Activated naive CD4-positive, alpha-beta T cell treated with anti-CD3 and anti-CD28 coated beads, Interleukin-2, amount 10 ng/mL, durations not matched to agents 7 days and 5 days (primary cell): ENCODE results near the gene PATL1.
"Not testable (repeated sequence)": the region's sequence is repeated elsewhere in the genome, so short reads cannot be mapped to it uniquely, and the experiment has no call there.

ENCODE experiments used
- CTCF ChIA-PET: fragments of 350-600 bp; sonication (Branson Sonifier 250); formaldehyde crosslinking; loops from one replicate; lab custom pipeline; 2021; ENCODE audit warnings: antibody characterized with exemption; lab: Charles Lee
- DNase-seq: peaks from one replicate; pipeline ENCODE4 v3.0.0-alpha.2; 2020
- H3K27ac Mint-ChIP-seq: one replicate; pipeline ENCODE4 v1.8.0; 2021; ENCODE audit warnings: mild to moderate bottlenecking, moderate library complexity, mixed read lengths
- H3K27me3 Mint-ChIP-seq: one replicate; pipeline ENCODE4 v1.8.0; 2021; ENCODE audit warnings: mild to moderate bottlenecking, mixed read lengths
- H3K36me3 Mint-ChIP-seq: one replicate; pipeline ENCODE4 v1.8.0; 2021; ENCODE audit warnings: mixed read lengths
- H3K4me1 Mint-ChIP-seq: one replicate; pipeline ENCODE4 v1.8.0; 2021; ENCODE audit warnings: mixed read lengths
- H3K4me3 Mint-ChIP-seq: one replicate; pipeline ENCODE4 v1.8.0; 2021; ENCODE audit warnings: mild to moderate bottlenecking, moderate library complexity, mixed read lengths
- H3K9me3 Mint-ChIP-seq: one replicate; pipeline ENCODE4 v1.8.0; 2021; ENCODE audit warnings: mixed read lengths

PATL1 gene

GRCh38 chr11:59668950-59669610 lies at the start of gene PATL1:
Gene PATL1 (minus strand): TSS chr11:59669037. CDS start chr11:59668895, 142 bp downstream.
- CTCF ChIA-PET = interaction anchor here (0.7 to 1.4 kb wide), 6 partner anchors 11 to 498 kb away, joined by 3 to 4 read pairs (median 4); partner anchors contain the start of genes DTX4 and STX3
- Mint-ChIP-seq H3K4me1 (peaks cover 44% of the 10 kb centered on the region), H3K36me3 (peaks cover 25% of the 10 kb centered on the region), H3K9me3 (no peaks in the 10 kb centered on the region), H3K4me3 (peak within 1 kb of the TSS; percentile 94), H3K27ac (peak within 1 kb of the TSS; percentile 100), H3K27me3 (no peaks in the 10 kb centered on the region)
- peak; percentile 100 for DNase-seq

GRCh38 chr11:59716051-59716450 lies 47.2 kb upstream of the PATL1 start:
- Mint-ChIP-seq H3K4me1 (no peaks in the 10 kb centered on the region), H3K27me3 (peaks cover 27% of the 10 kb centered on the region), H3K4me3 (no peak overlapping the region), H3K36me3 (no peaks in the 10 kb centered on the region), H3K9me3 (no peaks in the 10 kb centered on the region), H3K27ac (no peak overlapping the region)
- no peak for DNase-seq
- CTCF ChIA-PET = no interaction called here

GRCh38 chr11:59713745-59714144 lies 44.9 kb upstream of the PATL1 start, which contains the start of gene OR10V1:
Gene OR10V1 (minus strand): TSS chr11:59713845. CDS start chr11:59713845, 0 bp downstream.
- no peak for DNase-seq
- Mint-ChIP-seq H3K36me3 (no peaks in the 10 kb centered on the region), H3K27ac (no peak within 1 kb of the TSS), H3K27me3 (peaks cover 27% of the 10 kb centered on the region), H3K4me1 (no peaks in the 10 kb centered on the region), H3K4me3 (no peak within 1 kb of the TSS), H3K9me3 (no peaks in the 10 kb centered on the region)
- CTCF ChIA-PET = no interaction called here

- H3K27ac Mint-ChIP-seq = no peak overlapping the region
- H3K27me3 Mint-ChIP-seq = peaks cover 16% of the 10 kb centered on the region
- no peak for DNase-seq
- H3K9me3 Mint-ChIP-seq = no peaks in the 10 kb centered on the region
- H3K4me3 Mint-ChIP-seq = no peak overlapping the region
- CTCF ChIA-PET = no interaction called here
- no peaks in the 10 kb centered on the region for H3K36me3 Mint-ChIP-seq
- no peaks in the 10 kb centered on the region for H3K4me1 Mint-ChIP-seq
Observed at GRCh38 chr11:59710136-59710847, 41.5 kb upstream of the PATL1 start.

GRCh38 chr11:59708537-59708936 lies 39.7 kb upstream of the PATL1 start:
- no peak for DNase-seq

GRCh38 chr11:59707371-59707770 lies 38.5 kb upstream of the PATL1 start:
- no peaks in the 10 kb centered on the region for H3K9me3 Mint-ChIP-seq

More at GRCh38 chr11:59708537-59708936, 39.7 kb upstream of the PATL1 start:
- Mint-ChIP-seq H3K4me1 (no peaks in the 10 kb centered on the region), H3K4me3 (no peak overlapping the region), H3K27me3 (peaks cover 15% of the 10 kb centered on the region), H3K36me3 (no peaks in the 10 kb centered on the region), H3K27ac (no peak overlapping the region), H3K9me3 (no peaks in the 10 kb centered on the region)
- CTCF ChIA-PET = no interaction called here

GRCh38 chr11:59706518-59707285 lies 37.9 kb upstream of the PATL1 start:
- CTCF ChIA-PET = no interaction called here
- Mint-ChIP-seq H3K9me3 (no peaks in the 10 kb centered on the region), H3K36me3 (no peaks in the 10 kb centered on the region), H3K4me3 (no peak overlapping the region), H3K27ac (no peak overlapping the region), H3K4me1 (no peaks in the 10 kb centered on the region), H3K27me3 (peaks cover 6% of the 10 kb centered on the region)
- DNase-seq = no peak

More at GRCh38 chr11:59707371-59707770, 38.5 kb upstream of the PATL1 start:
- Mint-ChIP-seq H3K4me3 (no peak overlapping the region), H3K27ac (no peak overlapping the region), H3K4me1 (no peaks in the 10 kb centered on the region), H3K27me3 (peaks cover 6% of the 10 kb centered on the region), H3K36me3 (no peaks in the 10 kb centered on the region)
- CTCF ChIA-PET = no interaction called here
- no peak for DNase-seq

- CTCF ChIA-PET = no interaction called here
- Mint-ChIP-seq H3K4me3 (no peak overlapping the region), H3K27ac (no peak overlapping the region), H3K36me3 (no peaks in the 10 kb centered on the region), H3K27me3 (peaks cover 6% of the 10 kb centered on the region), H3K9me3 (no peaks in the 10 kb centered on the region), H3K4me1 (no peaks in the 10 kb centered on the region)
- DNase-seq = no peak
Observed at GRCh38 chr11:59705294-59705693, 36.5 kb upstream of the PATL1 start.

- CTCF ChIA-PET = interaction anchor here (0.6 kb wide), 2 partner anchors 60 to 397 kb away, joined by 3 read pairs; no protein-coding TSS in a partner anchor
- not testable (repeated sequence) for H3K36me3 Mint-ChIP-seq, H3K27ac Mint-ChIP-seq, H3K9me3 Mint-ChIP-seq, DNase-seq, H3K27me3 Mint-ChIP-seq, H3K4me1 Mint-ChIP-seq, H3K4me3 Mint-ChIP-seq
Observed at GRCh38 chr11:59703515-59703914, 34.7 kb upstream of the PATL1 start.

GRCh38 chr11:59700157-59700556 lies 31.3 kb upstream of the PATL1 start:
- DNase-seq, H3K4me3 Mint-ChIP-seq, H3K27me3 Mint-ChIP-seq, CTCF ChIA-PET, H3K4me1 Mint-ChIP-seq, H3K36me3 Mint-ChIP-seq, H3K27ac Mint-ChIP-seq, H3K9me3 Mint-ChIP-seq: not testable (repeated sequence)

- Mint-ChIP-seq H3K4me3 (no peak overlapping the region), H3K27me3 (peaks cover 5% of the 10 kb centered on the region), H3K27ac (no peak overlapping the region), H3K4me1 (no peaks in the 10 kb centered on the region), H3K9me3 (no peaks in the 10 kb centered on the region), H3K36me3 (no peaks in the 10 kb centered on the region)
- CTCF ChIA-PET = no interaction called here
- no peak for DNase-seq
Observed at GRCh38 chr11:59698506-59698905, 29.7 kb upstream of the PATL1 start.

GRCh38 chr11:59692915-59693314 lies 24.1 kb upstream of the PATL1 start:
- H3K27ac Mint-ChIP-seq = no peak overlapping the region
- peaks cover 9% of the 10 kb centered on the region for H3K9me3 Mint-ChIP-seq
- CTCF ChIA-PET = no interaction called here
- H3K36me3 Mint-ChIP-seq = no peaks in the 10 kb centered on the region
- no peak overlapping the region for H3K4me3 Mint-ChIP-seq
- no peaks in the 10 kb centered on the region for H3K4me1 Mint-ChIP-seq
- H3K27me3 Mint-ChIP-seq = peaks cover 19% of the 10 kb centered on the region
- DNase-seq = no peak

GRCh38 chr11:59691156-59691555 lies 22.3 kb upstream of the PATL1 start:
- Mint-ChIP-seq H3K4me3 (no peak overlapping the region), H3K4me1 (no peaks in the 10 kb centered on the region), H3K9me3 (peaks cover 9% of the 10 kb centered on the region), H3K36me3 (no peaks in the 10 kb centered on the region), H3K27me3 (peaks cover 19% of the 10 kb centered on the region), H3K27ac (no peak overlapping the region)
- no peak for DNase-seq
- CTCF ChIA-PET = no interaction called here

- no peak for DNase-seq
- peaks cover 9% of the 10 kb centered on the region for H3K9me3 Mint-ChIP-seq
- no peaks in the 10 kb centered on the region for H3K36me3 Mint-ChIP-seq
- H3K4me1 Mint-ChIP-seq = no peaks in the 10 kb centered on the region
- no peak overlapping the region for H3K4me3 Mint-ChIP-seq
- H3K27ac Mint-ChIP-seq = no peak overlapping the region
- CTCF ChIA-PET = no interaction called here
- peaks cover 19% of the 10 kb centered on the region for H3K27me3 Mint-ChIP-seq
Observed at GRCh38 chr11:59689015-59689414, 20.2 kb upstream of the PATL1 start.
